22Rv1 (cell line): ENCODE results near the gene CYFIP2.

Experiments
- H3K27ac ChIP-seq: fragments of 450-650 bp; 2 replicates; pipeline ENCODE4 v1.5.1; 2017
- ZFX ChIP-seq: fragments of 450-650 bp; IDR thresholded peaks from 2 replicates; pipeline ENCODE4 v1.6.1; 2017; ENCODE audit warnings: antibody characterized with exemption, borderline replicate concordance
- TF ChIP-seq, protein P1 (sequence below): fragments of 450-650 bp; IDR thresholded peaks from 2 replicates; pipeline ENCODE4 v1.5.1; 2017; ENCODE audit warnings: mild to moderate bottlenecking

The CYFIP2 gene

DNA sequence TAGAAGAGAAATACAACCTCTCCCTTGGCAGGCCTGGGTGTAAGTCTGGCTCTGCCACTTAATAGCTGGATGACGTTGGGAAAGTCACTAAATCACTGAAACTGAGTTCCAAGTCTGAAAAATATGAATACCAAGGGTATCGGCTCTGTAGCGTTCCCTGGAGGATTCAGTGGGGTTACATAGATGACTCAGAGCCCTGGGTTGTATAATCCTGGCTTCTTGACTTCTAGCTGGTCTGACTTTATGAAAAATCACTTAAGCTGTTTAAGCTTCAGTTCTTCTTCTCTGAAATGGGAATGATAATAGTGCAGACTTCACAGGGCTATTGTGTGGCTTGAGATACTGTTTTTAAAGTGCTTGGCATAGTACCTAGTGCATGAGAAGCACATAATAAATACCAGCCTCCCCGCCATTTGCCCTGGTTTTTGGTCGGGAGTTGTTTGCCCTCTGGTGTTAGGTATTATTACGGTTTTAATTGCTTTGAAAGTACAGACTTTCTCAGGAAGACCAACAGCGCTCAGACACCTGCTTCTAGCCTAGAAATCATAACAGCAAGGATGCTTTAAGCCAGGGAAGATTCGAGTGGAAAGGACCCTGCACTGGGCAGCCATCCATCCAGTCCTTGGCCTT, 43.0 kb downstream of the CYFIP2 start:
- no peak overlapping the region for H3K27ac ChIP-seq
- TF ChIP-seq ZFX, result no peak
- TF ChIP-seq, protein P1, sequence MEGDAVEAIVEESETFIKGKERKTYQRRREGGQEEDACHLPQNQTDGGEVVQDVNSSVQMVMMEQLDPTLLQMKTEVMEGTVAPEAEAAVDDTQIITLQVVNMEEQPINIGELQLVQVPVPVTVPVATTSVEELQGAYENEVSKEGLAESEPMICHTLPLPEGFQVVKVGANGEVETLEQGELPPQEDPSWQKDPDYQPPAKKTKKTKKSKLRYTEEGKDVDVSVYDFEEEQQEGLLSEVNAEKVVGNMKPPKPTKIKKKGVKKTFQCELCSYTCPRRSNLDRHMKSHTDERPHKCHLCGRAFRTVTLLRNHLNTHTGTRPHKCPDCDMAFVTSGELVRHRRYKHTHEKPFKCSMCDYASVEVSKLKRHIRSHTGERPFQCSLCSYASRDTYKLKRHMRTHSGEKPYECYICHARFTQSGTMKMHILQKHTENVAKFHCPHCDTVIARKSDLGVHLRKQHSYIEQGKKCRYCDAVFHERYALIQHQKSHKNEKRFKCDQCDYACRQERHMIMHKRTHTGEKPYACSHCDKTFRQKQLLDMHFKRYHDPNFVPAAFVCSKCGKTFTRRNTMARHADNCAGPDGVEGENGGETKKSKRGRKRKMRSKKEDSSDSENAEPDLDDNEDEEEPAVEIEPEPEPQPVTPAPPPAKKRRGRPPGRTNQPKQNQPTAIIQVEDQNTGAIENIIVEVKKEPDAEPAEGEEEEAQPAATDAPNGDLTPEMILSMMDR, result 0 out of 2 replicates have a peak, but pooled peaks have one; percentile 7

DNA sequence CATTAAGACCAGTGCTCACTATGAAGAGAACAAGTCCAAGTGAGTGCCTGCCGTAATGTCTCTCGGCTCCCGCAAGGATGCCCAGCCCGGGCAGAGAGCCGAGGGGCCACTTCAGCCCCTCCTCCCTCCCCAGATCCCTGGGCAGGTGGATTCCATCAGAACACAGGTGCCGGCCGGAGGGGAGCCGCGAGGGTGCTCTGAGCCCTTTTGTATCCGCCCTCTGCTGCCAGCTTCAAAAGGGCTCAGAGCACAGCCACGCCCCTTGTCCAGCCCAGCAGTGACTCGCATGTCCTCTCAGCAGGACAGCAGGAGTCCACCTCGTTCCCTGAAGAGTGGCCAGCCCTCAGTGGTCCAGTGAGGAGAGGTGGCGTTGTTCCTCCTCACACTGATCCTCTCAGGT, 43.9 kb downstream of the CYFIP2 start:
- H3K27ac ChIP-seq, result no peak overlapping the region
- no peak for TF ChIP-seq ZFX
- TF ChIP-seq, protein P1, result no peak

DNA sequence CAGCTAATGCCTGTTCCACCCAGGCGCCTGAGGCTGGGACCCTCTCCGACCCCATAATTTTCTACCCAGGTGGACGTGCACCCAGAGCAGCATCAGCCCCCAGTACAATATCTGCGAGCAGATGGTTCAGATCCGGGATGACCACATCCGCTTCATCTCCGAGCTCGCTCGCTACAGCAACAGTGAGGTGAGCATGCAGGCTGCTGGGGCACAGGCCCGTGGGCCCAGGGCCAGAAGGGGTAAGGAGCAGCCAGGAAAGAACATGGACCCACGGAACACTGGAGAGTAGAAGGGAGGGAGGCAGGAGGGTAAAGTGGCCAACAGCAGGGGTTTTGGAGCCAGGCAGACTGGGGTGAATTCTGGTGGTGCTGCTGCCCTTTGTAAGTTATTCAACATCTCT, 45.7 kb downstream of the CYFIP2 start:
- H3K27ac ChIP-seq, result no peak overlapping the region
- TF ChIP-seq, protein P1, result no peak
- TF ChIP-seq ZFX, result no peak

DNA sequence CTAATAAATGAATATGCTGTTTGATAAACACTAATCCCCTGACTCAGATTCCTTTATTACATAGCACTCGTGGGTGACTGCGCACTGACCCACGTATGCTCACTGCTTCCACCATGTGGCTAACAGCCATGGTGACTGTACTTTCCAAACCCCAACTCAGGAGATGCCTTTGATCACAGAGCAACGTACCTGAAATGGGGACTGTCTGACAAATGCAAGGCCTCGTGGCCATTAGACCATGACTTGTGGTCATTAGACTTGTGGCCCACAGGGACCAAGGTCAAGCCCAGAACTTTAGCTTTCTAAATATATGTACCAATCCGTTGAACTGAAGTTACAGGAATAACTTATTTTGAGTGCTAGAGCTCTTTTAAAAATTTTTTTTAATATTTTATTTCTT, 46.6 kb downstream of the CYFIP2 start:
- TF ChIP-seq, protein P1, result peak; percentile 53
- no peak for TF ChIP-seq ZFX
- no peak overlapping the region for H3K27ac ChIP-seq

DNA sequence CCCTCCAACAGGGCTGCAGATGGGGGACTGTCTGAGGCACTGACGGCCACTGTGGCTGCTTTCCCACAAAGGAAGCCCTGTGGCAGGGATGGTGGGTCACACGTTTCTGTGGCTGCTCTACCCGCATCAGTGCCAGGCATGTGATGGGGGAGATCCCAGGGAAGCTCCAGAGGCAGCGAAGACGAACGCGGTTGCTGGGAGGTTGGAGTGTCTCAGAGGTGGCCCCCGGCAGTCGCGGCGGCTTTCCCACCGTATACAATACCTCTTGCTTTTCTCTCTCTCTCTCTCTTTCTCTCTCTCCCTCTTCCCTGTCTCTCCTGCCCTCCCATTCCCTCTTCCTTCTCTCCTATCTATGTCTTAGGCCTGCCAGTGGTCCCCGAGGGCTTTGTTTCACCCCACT, 56.7 kb downstream of the CYFIP2 start:
- no peak overlapping the region for H3K27ac ChIP-seq
- TF ChIP-seq, protein P1, result no peak
- TF ChIP-seq ZFX, result no peak

DNA sequence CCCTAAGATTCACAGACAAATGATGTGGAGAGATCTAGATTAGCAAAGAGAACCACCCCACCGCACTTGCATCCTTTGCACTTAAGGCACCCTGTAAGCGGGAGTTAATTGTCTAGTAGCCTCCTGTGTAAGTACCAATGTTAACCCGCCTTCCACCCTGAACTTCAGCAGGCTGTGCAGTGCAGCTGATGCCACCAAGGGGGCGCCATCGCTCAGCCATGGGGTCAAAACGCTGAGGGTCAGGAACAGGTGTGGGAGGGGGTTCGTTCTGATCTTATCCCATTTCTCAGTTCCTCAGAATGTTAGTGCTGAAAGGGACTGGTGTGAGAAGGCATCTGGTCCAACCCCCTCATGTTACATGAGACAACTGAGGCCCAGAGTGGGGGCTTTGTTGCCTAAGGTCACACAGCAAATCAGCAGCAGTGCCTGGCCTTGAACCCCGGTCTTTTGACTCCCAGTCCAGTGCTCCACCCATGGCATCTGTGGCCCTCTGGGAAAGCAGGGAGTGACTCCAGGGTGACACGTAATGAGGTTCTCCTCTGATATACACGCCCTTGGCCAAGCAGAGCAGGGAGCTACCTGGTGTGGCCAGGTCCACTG, 57.3 kb downstream of the CYFIP2 start:
- H3K27ac ChIP-seq, result no peak overlapping the region
- TF ChIP-seq ZFX, result no peak
- TF ChIP-seq, protein P1, result peak; percentile 39

DNA sequence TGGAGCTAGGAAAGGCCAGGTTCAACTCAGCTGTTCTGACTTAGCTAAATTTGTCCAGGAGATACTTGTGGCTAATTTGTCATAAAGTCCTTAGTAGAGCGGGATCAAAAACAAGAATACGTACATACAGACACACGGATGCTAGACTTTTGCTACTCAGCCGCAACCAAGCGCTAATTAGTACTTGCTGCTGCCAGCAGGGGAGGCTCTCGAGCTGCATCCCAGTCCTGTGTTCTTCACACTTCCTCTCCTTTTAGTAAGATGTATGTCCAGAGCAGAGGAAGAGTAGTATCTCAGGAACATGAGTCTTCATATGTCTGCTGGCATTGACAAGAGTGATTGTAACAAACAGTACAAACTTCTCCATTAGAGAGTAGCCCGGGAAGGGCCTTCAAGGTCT, 58.3 kb downstream of the CYFIP2 start:
- H3K27ac ChIP-seq, result no peak overlapping the region
- TF ChIP-seq, protein P1, result peak; percentile 46
- no peak for TF ChIP-seq ZFX
